Activated CD4-positive, alpha-beta T cell treated with anti-CD3 and anti-CD28 coated beads, Interleukin-2, amount 50 U/mL, for 24 hours (primary cell): ENCODE measurements around the gene ZMYM5.
A peak's percentile ranks its signal among the peaks of the same experiment; 100 is the strongest.
"Not testable (repeated sequence)": the region's sequence is repeated elsewhere in the genome, so short reads cannot be mapped to it uniquely, and the experiment has no call there.

Source experiments
- DNase-seq, 2 donors: peaks; one replicate each; pipeline ENCODE4 v3.0.0-alpha.2; 2020; ENCODE audit warnings: low read depth in 1 of 2, low spot score in 1 of 2

The ZMYM5 gene

GRCh38 chr13:19822673-19823072 lies 40.8 kb downstream of the ZMYM5 start:
- DNase-seq: no peak

GRCh38 chr13:19818223-19818842 lies 45.1 kb downstream of the ZMYM5 start:
- DNase-seq: peak in 1 of 2 donors; percentile 1

- DNase-seq: no peak
These were observed 45.8 kb downstream of the ZMYM5 start for GRCh38 chr13:19817510-19818158.

- no peak for DNase-seq
These were observed 46.3 kb downstream of the ZMYM5 start for GRCh38 chr13:19817106-19817505.

- not testable (repeated sequence) for DNase-seq
These were observed 47.6 kb downstream of the ZMYM5 start for GRCh38 chr13:19815842-19816241.

GRCh38 chr13:19810996-19811881 lies 52.2 kb downstream of the ZMYM5 start:
- DNase-seq: no peak

- DNase-seq: no peak
These were observed 53.3 kb downstream of the ZMYM5 start for GRCh38 chr13:19810151-19810550.

GRCh38 chr13:19805765-19806164 lies 57.7 kb downstream of the ZMYM5 start:
- DNase-seq: no peak

- no peak for DNase-seq
These were observed 67.5 kb downstream of the ZMYM5 start for GRCh38 chr13:19795956-19796355.

GRCh38 chr13:19794631-19795030 lies 68.8 kb downstream of the ZMYM5 start:
- no peak for DNase-seq

- no peak for DNase-seq
These were observed 71.4 kb downstream of the ZMYM5 start for GRCh38 chr13:19791953-19792537.

GRCh38 chr13:19782727-19783682 lies 80.4 kb downstream of the ZMYM5 start, which contains the start of gene PSPC1:
TSS of gene PSPC1 (minus strand) at chr13:19782945. CDS start at chr13:19782757, 188 bp downstream.
- peak; percentile 85 to 93 for DNase-seq

- peak; percentile 13 to 26 for DNase-seq
These were observed 81.3 kb downstream of the ZMYM5 start for GRCh38 chr13:19782049-19782726.

GRCh38 chr13:19781526-19781925 lies 81.9 kb downstream of the ZMYM5 start:
- no peak for DNase-seq

GRCh38 chr13:19780753-19781418 lies 82.6 kb downstream of the ZMYM5 start:
- DNase-seq: not testable (repeated sequence)
